GM18519 (cell line): Measurements from ENCODE around the gene ARMC7.
"Not testable (repeated sequence)": the region's sequence is repeated elsewhere in the genome, so short reads cannot be mapped to it uniquely, and the experiment has no call there.

ENCODE experiments used
- ATAC-seq: cut with Tn5 transposase; IDR thresholded peaks from one replicate; pipeline ENCODE4 v1.9.1; 2021; ENCODE audit warnings: mild to moderate bottlenecking, moderate library complexity; ENCODE audit not compliant: unreplicated experiment, low FRiP score

The ARMC7 gene

DNA sequence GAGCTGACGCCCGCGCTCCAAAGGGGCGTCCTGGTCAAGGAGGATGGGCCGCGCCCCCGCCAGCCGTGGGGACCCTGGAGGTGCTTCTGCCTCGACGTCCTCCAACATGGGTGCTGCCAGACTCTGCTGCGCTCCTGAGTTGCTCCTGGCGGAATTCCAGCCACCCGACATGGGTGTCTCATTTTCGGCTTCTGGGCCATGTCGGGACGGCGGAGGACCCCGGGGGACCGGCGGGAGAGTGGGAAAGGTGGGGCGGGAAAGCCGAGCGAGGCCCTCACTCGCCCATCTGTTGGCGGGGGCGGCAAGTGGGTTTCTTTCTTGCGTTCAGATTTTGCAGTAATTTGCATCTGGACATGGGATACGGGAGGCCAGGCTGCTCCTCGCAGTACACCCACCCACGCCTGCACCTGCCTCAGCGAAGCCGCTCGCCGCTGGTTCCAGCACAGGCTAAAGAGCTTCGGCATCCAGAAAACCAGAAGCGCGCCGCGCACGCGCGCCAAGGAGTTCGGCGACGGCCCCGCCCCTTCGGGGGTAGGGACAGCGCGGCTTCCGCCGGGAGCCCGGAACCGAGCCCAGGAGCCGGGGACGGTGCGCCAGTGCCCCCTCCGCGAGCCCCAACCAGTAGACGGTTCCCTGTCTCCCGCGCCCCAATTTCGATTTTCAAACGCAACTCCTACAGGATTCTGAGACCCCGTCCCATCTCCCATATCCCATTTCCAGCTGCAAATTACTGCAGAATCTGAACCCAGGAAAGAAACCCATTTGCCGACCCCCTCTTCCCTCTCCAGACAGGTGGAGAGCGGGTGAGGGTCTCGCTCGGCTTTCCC lies at the start of gene ARMC7:
Gene ARMC7 (plus strand): TSS at position 563 of the 827 bp plus-strand sequence. CDS start 320 bp downstream, outside the sequence.
- ATAC-seq, result peak; percentile 53

DNA sequence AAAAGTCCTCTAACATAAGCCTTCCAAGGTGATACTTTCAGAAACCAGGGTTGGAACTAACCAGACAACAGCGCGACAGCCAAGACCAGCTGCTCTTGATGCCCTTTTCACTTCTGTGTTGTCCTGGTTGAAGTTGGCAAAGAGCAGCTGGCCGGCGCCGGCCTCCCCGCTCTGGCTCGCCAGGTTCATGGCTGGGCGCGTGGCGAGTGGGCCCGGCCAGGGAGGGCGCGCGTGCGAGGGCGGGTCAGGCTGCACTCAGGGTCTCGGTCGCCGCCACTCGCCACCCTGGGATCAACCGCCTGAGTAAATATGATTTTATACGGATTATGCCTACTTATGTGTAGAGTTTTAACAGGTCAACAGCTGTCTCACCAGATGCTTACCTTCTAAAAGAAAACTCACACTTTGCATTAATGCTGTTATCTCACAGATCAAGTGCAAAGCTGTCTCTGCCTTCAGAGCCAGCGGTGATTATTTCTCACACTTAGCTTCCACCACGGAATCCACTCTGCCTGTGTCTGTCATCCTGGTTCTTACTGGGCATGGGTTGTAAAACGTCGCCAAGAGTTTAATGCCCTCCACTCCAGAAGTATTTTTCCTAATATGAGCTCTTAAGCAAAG lies 49.2 kb upstream of the ARMC7 start:
- no peak for ATAC-seq

DNA sequence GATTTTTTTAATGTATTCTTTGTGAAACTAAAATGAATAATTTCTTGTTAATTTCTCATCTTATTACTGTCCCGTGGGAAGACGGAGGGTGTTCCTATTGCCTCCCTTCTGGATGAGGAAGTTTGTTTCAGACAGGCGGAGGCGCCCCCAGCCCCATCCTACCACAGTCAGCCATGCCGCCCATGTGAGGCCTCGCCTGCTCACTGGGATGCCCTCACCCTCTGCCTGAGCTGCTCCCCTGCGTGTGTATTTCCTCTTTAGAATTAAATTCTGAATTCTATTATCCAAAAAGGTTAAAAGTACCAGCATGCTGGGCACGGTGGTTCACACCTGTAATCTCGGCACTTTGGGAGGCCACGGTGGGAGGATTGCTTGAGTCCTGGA lies 48.7 kb upstream of the ARMC7 start:
- ATAC-seq, result no peak

DNA sequence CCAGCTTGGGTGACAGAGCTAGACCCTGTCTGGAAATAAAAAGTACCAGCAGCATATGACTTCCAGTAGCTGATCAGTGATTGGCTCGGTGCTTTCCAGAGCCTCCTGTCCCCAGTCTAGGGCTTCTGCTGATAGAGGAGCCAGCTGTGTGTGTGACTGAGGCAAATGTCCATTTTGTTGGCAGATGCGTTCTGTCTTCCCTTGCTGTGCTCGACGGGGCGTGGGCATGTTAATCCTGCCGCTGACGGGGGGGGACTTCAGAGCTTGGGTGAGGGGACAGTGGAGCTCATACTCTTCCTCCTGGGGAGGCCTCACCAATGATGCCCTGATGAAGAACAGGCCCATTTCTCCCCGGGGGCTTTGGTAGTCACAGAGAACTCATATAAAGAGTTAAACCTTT lies 48.2 kb upstream of the ARMC7 start:
- no peak for ATAC-seq

DNA sequence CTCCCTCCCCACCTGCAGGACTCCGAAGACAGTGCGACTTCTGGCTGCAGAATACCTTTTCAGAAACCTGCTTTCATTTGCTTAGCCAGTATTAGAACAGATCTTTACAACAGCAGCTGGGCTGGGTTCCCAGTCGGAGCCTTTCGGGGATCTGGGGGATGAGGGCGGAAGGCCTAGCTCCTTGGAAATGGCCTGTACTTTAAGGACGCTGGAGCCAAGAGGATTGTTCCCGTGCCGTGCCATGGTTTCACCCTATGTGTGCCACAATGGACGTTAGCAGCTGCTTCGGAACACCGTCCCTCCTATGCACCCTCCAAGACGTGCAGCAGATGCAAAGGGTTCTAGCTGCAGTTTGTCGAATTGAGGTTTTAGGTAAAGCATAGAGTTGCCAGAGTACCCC lies 46.6 kb upstream of the ARMC7 start:
- ATAC-seq, result no peak

DNA sequence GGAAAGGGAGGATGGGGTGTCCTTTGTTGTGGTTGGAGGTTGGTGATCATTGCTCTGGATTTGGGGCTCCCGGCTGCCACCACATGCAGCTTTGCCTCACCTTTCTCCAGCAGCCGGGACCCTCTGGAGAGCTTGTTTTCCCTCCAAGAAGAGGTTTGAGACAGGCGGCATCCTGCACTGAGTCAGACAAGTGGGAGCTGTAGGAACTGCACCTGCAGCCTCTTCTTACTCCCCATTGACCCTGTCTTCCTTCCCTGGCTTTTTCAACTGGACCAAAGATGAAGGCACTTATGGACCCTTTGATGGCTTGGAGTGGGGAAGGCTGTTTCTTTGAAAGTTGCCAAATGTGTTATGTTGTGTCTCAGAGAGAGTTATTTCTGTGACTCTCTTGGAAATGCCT lies 46.1 kb upstream of the ARMC7 start:
- no peak for ATAC-seq

DNA sequence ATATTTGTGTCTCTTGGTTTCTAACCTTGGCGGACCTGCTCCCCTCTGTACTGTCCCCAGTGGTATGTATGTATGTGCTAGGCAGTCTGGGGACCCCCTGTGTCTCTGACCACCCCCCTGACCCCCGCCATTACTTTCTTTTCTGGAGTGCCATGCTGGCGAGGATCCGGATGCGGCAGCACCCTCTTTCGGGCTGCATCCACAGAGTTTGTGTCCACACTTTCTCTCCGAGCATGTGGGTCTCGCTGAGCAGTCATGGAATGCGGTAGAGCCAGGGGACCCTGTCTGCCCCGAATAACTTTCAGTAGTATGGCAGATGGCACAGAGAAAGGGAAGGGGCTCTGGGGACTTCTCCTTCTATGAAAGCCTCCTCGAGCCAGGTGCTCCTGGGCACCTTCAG lies 45.7 kb upstream of the ARMC7 start:
- ATAC-seq, result no peak

DNA sequence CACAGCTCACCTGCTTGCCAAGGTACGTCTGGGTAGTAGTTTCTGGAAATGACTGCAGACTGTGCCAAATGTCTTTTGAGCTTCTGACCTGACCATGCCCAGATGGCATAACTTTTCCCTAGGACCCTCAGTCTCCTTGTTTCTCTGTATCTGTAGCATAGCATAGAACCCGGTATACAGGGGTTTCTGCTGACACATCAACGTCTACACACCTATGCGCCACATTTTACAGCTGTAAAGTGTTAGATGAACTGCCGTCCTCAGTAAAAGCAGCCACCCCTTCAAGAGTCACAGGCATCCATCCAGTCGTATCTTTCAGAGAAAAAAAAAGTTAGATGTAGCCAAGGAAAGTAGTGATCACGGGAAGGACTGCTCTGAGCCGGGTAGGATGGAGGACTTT lies 45.3 kb upstream of the ARMC7 start:
- ATAC-seq, result no peak

DNA sequence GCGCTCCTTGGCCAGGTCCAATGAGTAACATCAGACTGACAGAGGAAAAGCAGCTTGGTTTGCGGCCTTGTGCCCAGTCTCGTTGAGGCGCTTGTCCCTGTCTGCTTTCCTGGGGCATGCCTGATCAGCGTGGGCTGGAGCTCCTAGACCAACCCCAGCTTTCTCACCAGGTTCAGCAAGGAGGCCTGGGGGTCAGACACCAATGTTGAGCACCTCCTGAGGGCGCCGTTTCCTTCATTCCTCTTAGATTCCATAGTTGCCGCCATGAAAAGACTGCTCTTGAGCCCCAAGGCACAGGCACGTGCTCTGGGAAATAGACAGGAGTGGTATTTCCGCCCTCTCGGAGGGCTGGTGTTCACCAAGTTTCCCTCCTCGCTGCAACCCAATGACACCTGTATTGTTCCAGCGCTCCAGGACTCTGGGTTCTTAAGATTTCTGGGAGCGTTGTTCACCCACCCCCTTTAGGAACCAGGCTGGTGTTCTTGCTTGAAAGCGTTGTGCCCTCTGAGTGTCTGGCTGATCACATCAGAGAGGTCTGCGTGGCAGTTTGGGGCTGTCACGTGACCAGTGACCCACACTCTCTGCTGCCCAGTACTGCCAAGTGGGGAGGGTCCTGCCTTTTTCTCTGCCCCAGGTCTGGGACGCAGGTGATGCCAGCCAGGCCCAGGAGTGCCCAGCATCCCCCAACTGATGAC lies 44.8 kb upstream of the ARMC7 start:
- no peak for ATAC-seq

DNA sequence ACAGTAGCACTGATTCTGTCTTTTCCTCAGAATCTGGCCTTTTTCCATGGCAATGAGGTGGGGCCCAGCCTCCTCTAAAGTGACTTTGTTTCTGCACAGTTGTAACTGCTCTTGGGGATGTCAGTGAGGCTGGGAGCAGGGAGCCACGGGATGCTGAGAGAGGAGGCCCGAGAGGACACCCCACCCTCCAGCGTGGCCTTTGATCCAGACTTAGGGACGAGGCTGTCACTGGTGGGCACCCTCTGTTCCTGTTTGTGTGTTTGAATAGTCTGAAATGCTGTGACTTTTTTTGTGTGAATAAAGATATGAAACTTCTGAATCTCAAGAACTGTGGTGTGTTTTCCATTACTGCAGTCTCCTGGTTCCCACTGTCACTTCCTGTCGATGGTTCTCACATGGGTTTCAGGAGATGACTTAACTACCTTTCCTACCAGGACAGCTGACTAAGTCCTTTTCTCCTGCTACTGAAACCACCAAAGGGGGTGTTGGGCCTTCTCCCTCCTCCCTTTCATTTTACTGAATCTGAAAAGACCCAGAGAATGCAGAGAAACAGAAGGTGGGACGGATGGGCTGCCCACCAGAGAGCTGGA lies 44.1 kb upstream of the ARMC7 start:
- ATAC-seq, result no peak

DNA sequence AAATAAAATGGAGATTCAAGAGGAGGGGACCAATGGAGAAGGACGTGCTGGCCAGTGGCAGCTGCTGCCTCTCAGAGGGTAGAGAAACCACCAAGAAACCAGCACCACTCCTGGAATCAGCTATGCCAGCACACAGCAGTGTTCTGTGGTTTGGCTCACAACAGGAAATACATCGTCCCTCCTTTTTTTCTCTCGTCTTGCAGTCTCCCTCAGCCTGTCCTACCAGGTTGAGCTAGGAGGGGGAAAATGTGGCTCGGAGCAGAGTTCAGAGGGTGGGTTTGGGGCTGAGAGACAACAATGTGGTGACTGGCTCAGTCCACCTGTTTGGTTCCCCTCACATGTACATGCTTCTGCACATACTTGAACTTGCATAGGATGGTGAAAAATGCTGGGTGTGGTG lies 41.9 kb upstream of the ARMC7 start:
- ATAC-seq, result no peak

DNA sequence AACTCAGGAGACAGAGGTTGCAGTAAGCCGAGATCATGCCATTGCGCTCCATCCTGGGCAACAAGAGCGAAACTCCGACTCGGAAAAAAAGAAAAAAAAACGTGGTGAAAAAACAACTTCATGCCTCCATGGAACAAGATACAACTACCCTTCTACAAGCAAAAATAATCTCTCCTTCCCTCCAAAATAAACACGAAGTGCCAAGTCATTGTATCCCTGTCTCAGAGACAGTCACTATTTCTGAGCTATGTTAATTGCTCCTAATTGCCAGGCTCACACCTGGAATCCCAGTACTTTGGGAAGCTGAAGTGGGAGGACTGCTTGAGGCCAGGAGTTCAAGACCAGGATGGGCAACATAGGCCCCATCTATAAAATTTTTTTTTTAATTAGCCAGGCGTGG lies 41.0 kb upstream of the ARMC7 start:
- no peak for ATAC-seq

DNA sequence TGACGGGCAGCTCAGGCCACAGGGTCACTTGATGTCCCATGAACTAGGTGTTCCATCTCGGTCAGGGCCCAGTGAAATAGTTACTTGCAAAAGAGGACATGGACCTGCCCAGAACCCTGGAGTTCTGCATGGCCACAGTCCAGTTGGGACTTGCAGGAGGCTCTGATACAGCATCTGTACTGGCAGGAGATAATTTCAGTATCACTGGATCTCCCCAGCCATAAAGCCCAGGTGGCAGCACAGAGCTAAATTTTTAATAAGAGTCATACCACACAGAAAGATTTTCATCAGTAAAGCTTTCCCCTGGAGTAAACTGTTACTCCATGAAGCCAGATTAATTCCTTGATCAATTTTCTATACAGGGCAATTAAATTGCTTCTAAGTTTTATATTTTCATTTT lies 40.0 kb upstream of the ARMC7 start:
- no peak for ATAC-seq

DNA sequence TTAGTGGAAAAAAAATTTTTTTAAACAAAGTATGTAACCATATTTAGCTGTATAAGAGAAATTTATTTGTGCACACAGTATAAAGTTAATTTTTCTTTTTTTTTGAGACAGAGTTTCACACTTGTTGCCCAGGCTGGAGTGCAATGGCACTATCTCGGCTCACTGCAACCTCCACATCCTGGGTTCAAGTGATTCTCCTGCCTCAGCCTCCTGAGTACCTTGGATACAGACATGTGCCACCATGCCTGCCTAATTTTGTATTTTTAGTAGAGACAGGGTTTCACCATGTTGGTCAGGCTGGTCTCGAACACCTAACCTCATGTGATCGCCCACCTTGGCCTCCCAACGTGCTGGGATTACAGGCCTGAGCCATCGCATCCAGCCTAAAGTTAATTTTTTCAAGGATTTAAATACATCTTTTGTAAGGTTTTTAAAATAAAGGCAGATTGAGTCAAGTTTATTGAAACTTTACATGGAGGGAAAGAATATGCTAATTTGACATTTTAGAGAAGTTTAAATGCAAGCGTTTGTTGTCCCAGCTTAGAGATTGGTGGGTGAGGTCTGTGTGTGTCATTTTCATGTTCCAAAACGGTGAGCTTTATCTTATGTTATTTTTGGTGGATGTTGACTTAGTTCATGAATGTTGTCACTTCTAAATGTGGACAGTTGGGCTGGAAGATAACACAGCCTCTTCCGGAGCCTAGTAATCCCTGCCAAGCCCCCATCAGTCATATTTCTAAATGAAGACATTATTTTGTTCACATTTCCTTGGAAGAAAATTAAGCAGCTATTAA lies 38.1 kb upstream of the ARMC7 start:
- ATAC-seq, result not testable (repeated sequence)

DNA sequence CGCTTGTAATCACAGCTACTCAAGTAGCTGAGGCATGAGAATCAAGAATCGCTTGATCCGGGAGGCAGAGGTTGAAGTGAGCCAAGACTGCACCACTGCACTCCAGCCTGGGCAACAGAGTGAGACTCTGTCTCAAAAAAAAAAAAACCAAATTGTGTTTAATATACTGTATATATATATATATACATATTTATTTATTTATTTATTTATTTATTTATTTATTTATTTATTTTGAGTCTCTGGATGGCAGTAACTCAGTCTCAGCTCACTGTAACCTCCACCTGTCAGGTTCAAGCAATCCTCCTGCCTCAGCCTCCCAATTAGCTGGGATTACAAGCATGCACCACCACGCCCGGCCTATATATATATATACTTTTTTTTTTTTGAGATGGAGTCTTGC lies 36.9 kb upstream of the ARMC7 start:
- ATAC-seq, result not testable (repeated sequence)

DNA sequence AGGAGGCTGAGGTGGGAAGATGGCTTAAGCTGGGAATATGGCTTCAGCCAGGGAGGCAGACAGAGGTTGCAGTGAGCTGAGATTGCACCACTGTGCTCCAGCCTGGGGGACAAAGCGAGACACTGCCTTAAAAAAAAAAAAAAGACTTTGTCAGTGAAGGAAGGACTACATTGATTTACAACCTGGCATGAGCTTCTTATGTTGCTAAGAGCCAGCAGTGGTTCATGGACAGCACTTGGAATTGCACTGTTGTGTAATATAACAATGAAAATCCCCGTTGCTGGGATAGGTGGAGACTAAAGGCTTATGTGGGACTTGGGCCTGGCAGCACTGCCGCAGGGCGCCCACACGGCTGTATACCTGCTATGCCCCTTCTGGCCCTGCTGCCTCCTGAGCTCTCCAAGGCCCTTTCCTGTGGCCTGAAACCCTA lies 36.1 kb upstream of the ARMC7 start:
- no peak for ATAC-seq

DNA sequence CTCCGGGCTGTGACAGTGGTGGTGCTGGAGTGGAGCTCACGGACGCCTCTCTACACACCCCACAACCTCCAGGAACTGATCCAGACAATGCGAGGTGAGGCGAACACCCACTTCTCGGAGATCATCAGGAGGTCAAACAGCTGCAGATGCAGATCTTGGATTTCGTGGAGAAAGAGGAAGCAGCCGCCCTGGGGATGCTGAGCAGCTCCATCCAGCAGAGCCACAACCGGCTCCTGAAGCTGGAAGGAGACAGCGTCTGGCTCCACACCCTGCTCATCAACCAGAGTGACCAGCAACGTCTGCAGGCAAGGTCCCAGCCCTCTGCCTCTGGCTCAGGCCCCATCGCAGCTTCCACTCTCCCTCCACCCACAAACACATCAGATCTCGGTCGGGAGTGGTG lies 35.2 kb upstream of the ARMC7 start:
- no peak for ATAC-seq

DNA sequence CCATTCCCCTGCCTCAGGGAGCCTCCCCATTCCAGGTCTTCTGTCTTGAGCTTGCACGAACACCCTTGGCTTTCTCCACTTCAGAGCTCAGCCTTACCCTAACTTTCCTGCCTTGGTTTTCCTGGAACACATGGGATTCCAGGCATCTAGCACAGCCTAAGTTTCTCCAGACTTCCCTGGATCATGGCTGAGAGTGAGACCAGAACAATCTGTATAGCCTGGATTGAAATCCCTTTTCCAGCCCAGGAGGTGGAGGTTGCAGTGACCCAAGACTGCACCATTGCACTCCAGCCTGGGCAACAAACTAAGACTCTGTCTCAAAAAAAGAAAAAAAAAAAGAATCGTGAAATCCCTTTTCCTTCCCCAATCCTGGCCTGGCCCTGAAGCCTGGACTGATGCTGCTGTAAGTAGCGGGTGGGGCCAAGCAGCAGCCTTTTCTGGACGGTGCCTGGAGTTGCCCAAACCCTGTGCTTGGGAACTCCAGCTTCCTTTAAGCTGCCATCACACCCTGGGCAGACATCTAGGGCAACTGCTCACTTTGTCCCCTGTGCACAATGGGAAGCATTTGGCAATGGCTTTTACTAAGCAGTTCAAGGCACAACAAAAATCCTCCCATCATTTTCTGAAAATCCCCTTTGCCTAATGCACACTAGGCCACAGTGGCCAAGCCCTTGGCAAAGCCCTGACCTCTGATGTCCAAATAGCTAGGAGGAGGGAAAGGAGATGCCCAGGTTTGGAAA lies 34.0 kb upstream of the ARMC7 start:
- ATAC-seq, result no peak

DNA sequence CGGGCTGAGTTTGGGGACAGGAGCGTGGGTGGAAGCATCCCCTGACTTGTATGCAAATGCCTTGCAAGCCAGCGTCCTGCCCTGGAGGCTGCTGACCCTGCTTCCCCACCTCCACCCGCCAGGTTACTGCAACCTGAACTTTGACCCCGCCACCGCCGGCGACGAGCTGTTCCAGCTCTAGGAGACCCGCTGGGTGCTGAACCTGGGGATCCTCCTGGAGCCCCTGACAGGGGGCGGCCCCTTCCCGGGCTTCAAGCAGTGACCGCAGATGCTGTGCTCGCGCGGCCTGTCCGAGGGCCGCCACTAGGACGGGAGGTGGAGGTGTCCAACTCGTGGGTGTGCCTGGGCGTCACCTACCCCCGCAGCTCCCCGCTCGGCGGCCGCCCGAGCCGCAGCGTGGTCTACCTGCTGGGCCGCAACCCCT lies 32.7 kb upstream of the ARMC7 start:
- ATAC-seq, result no peak
